IMR-90 (cell line): ENCODE results near the gene FAM83G. TPM values are rescaled to one million over a fixed set of nuclear protein-coding genes. Genes with fewer than 3 reads are reported as not detected.

Source experiments
- ATAC-seq: fragments of 200-7000 bp; cut with Tn5 transposase; 2 replicates; pipeline ENCODE4 v1.9.1; 2020; ENCODE audit warnings: low read depth, mild to moderate bottlenecking, moderate library complexity
- BruUV-seq: library from RNA; stranded (reverse); fragments of 400-500 nt; replicated peaks from 2 replicates; lab custom pipeline; 2021; lab: Mats Ljungman, UMichigan
- CTCF ChIA-PET: fragments of 300-600 bp; formaldehyde crosslinking; extraction: SDS; loops from one replicate; lab custom pipeline; 2021; ENCODE audit warnings: antibody characterized with exemption; lab: Yijun Ruan, JAX
- POLR2A ChIA-PET: fragments of 300-600 bp; sonication (Branson Sonifier 250); formaldehyde crosslinking; loops from one replicate; lab custom pipeline; 2022; ENCODE audit warnings: antibody characterized with exemption; ENCODE audit not compliant: unreplicated experiment; lab: Charles Lee
- DNase-seq: peaks from one replicate; pipeline ENCODE4 v3.0.0; 2013
- H2AFZ ChIP-seq: replicated peaks from 2 replicates; pipeline ENCODE3; 2013; ENCODE audit warnings: low read length, mild to moderate bottlenecking; ENCODE audit not compliant: poor library complexity
- H2AK5ac ChIP-seq: 2 replicates; pipeline ENCODE4 v1.6.1; 2013; ENCODE audit warnings: low read depth, low read length, inconsistent platforms
- H2AK9ac ChIP-seq: replicated peaks from 2 replicates; pipeline ENCODE3; 2013; ENCODE audit warnings: mild to moderate bottlenecking, low read depth, low read length, moderate library complexity; ENCODE audit not compliant: poor library complexity
- H2BK120ac ChIP-seq: 2 replicates; pipeline ENCODE4 v1.6.1; 2013; ENCODE audit warnings: low read depth, low read length, inconsistent platforms
- H2BK15ac ChIP-seq: 3 replicates; pipeline ENCODE4 v1.6.1; 2013; ENCODE audit warnings: low read depth, low read length, inconsistent platforms
- H2BK20ac ChIP-seq: 2 replicates; pipeline ENCODE4 v1.6.1; 2013; ENCODE audit warnings: low read depth, mild to moderate bottlenecking, inconsistent platforms, low read length, moderate library complexity
- H2BK5ac ChIP-seq: 2 replicates; pipeline ENCODE4 v1.6.1; 2013; ENCODE audit warnings: mild to moderate bottlenecking, low read depth, low read length, inconsistent platforms; ENCODE audit not compliant: poor library complexity, severe bottlenecking
- H3K14ac ChIP-seq: replicated peaks from 2 replicates; pipeline ENCODE4 v1.6.1; 2013; ENCODE audit warnings: low read depth, low read length, inconsistent platforms
- H3K18ac ChIP-seq: 2 replicates; pipeline ENCODE4 v1.6.1; 2013; ENCODE audit warnings: low read depth, low read length, control low read depth
- H3K23ac ChIP-seq: 2 replicates; pipeline ENCODE4 v1.6.1; 2013; ENCODE audit warnings: low read depth, low read length, inconsistent platforms
- H3K27ac ChIP-seq: 2 replicates; pipeline ENCODE4 v1.5.1; 2013; ENCODE audit warnings: mild to moderate bottlenecking, control low read depth, low read length; ENCODE audit not compliant: insufficient read depth
- H3K27me3 ChIP-seq: 2 replicates; pipeline ENCODE4 v1.6.1; 2013; ENCODE audit warnings: low read length; ENCODE audit not compliant: control insufficient read depth, insufficient read depth
- H3K36me3 ChIP-seq: 2 replicates; pipeline ENCODE4 v1.6.1; 2013; ENCODE audit warnings: low read length, mixed read lengths; ENCODE audit not compliant: control insufficient read depth, insufficient read depth
- H3K4ac ChIP-seq: 2 replicates; pipeline ENCODE4 v1.6.1; 2013; ENCODE audit warnings: low read depth, low read length, inconsistent platforms
- H3K4me1 ChIP-seq: 2 replicates; pipeline ENCODE4 v1.6.1; 2013; ENCODE audit warnings: low read length, mixed read lengths; ENCODE audit not compliant: control insufficient read depth, insufficient read depth
- H3K4me2 ChIP-seq: 2 replicates; pipeline ENCODE4 v1.6.1; 2013; ENCODE audit warnings: low read depth, mild to moderate bottlenecking, control low read depth, low read length, moderate library complexity
- H3K4me3 ChIP-seq: 2 replicates; pipeline ENCODE4 v1.5.1; 2013; ENCODE audit warnings: low read depth, mild to moderate bottlenecking, control low read depth, low read length, moderate library complexity; ENCODE audit not compliant: insufficient read depth
- H3K56ac ChIP-seq: 2 replicates; pipeline ENCODE4 v1.6.1; 2013; ENCODE audit warnings: low read length, inconsistent platforms; ENCODE audit not compliant: insufficient read depth; ENCODE audit errors: extremely low read depth
- H3K79me1 ChIP-seq, 2 experiments: 2 replicates each; pipeline ENCODE4 v1.6.1; 2013; ENCODE audit warnings: low read length in 2 of 2, inconsistent platforms in 1 of 2, low read depth in 1 of 2
- H3K9ac ChIP-seq: 2 replicates; pipeline ENCODE4 v1.6.1; 2013; ENCODE audit warnings: low read depth, low read length, control low read depth
- H3K9me1 ChIP-seq: 2 replicates; pipeline ENCODE4 v1.6.1; 2013; ENCODE audit warnings: low read length, inconsistent platforms; ENCODE audit not compliant: insufficient read depth
- H3K9me3 ChIP-seq: 2 replicates; pipeline ENCODE4 v1.6.1; 2013; ENCODE audit warnings: low read length; ENCODE audit not compliant: control insufficient read depth, insufficient read depth
- H4K20me1 ChIP-seq: 2 replicates; pipeline ENCODE4 v1.6.1; 2013; ENCODE audit warnings: low read length, inconsistent platforms; ENCODE audit not compliant: insufficient read depth
- H4K5ac ChIP-seq: 2 replicates; pipeline ENCODE4 v1.6.1; 2013; ENCODE audit warnings: mild to moderate bottlenecking, low read depth, low read length, control low read depth
- H4K8ac ChIP-seq, 2 experiments: 2 replicates each; pipeline ENCODE4 v1.6.1; 2013; ENCODE audit warnings: low read depth in 2 of 2, low read length in 2 of 2, control low read depth in 1 of 2, inconsistent platforms in 1 of 2
- H4K91ac ChIP-seq: 2 replicates; pipeline ENCODE4 v1.6.1; 2013; ENCODE audit warnings: low read depth, low read length, inconsistent platforms; ENCODE audit not compliant: insufficient read depth
- BHLHE40 ChIP-seq: fragments of 150-350 bp; IDR thresholded peaks from 2 replicates; pipeline ENCODE4 v1.6.1; 2016; ENCODE audit warnings: mild to moderate bottlenecking, low read depth, low read length
- CEBPB ChIP-seq: IDR thresholded peaks from 2 replicates; pipeline ENCODE4 v1.6.1; 2012; ENCODE audit warnings: low read depth, low read length, improper control_type of control experiment
- CHD1 ChIP-seq: IDR thresholded peaks from 2 replicates; pipeline ENCODE4 v1.6.1; 2012; ENCODE audit warnings: low read depth, low read length, improper control_type of control experiment
- ELK1 ChIP-seq: fragments of 150-350 bp; IDR thresholded peaks from 2 replicates; pipeline ENCODE4 v1.6.1; 2016; ENCODE audit warnings: low read depth, mild to moderate bottlenecking, low read length, moderate library complexity, borderline replicate concordance
- MXI1 ChIP-seq: IDR thresholded peaks from 2 replicates; pipeline ENCODE4 v1.6.1; 2012; ENCODE audit warnings: low read depth, mild to moderate bottlenecking, low read length, moderate library complexity, borderline replicate concordance
- NFE2L2 ChIP-seq: fragments of 150-350 bp; IDR thresholded peaks from 2 replicates; pipeline ENCODE4 v1.6.1; 2016; ENCODE audit warnings: low read depth, mild to moderate bottlenecking, low read length
- RCOR1 ChIP-seq: IDR thresholded peaks from 2 replicates; pipeline ENCODE4 v1.6.1; 2012; ENCODE audit warnings: mild to moderate bottlenecking, low read length, improper control_type of control experiment; ENCODE audit not compliant: insufficient replicate concordance
- SMC3 ChIP-seq: fragments of 150-350 bp; IDR thresholded peaks from 2 replicates; pipeline ENCODE4 v1.6.1; 2016; ENCODE audit warnings: low read depth, mild to moderate bottlenecking, antibody characterized with exemption, low read length, moderate library complexity
- USF2 ChIP-seq: fragments of 150-350 bp; IDR thresholded peaks from 2 replicates; pipeline ENCODE4 v1.6.1; 2017; ENCODE audit warnings: mild to moderate bottlenecking, antibody characterized with exemption, low read length, low read depth
- dilution Hi-C: fragments of 300-500 bp; cut with HindIII; formaldehyde crosslinking; loops from one replicate; pipeline ENCODE4 v1.14.3; 2018; ENCODE audit warnings: low sequenced_read_pairs; ENCODE audit not compliant: unreplicated experiment
- in situ Hi-C: fragments of 300-500 bp; cut with MboI; formaldehyde crosslinking; loops from 3 replicates; pipeline ENCODE4 v1.14.3; 2019; ENCODE audit warnings: low sequenced_read_pairs, inconsistent platforms, mixed read lengths
- intact Hi-C: fragments of 100-400 bp; cut with micrococcal nuclease; formaldehyde crosslinking; loops from 2 replicates; pipeline ENCODE4 v1.10.0; 2022
- polyA plus RNA-seq, 3 experiments: library from polyadenylated mRNA; depleted of rRNA; stranded (reverse); fragments of >200 nt; gene quantifications; 2 replicates each; pipeline ENCODE4 v1.2.3, GENCODE V29; 2012; ENCODE audit warnings: low replicate concordance in 1 of 3
- total RNA-seq: library from RNA; depleted of rRNA; stranded (reverse); fragments of >200 nt; gene quantifications from 2 replicates; pipeline ENCODE4 v1.2.3, GENCODE V29; 2012

FAM83G gene
- total and polyA plus RNA-seq, 2 of the 4 experiments (the other 2 are of a cell fraction), result 9.5 to 12.6 TPM

GRCh38 chr17:19006698-19007097 is 2.1 kb upstream of the FAM83G start:
- BruUV-seq, result no TSS peak
- POLR2A ChIA-PET, result no interaction called here
- Histone ChIP-seq H4K20me1 (peaks cover 11% of the 10 kb centered on the region), H3K4me1 (peaks cover 24% of the 10 kb centered on the region), H3K4ac (no peak overlapping the region), H3K27me3 (no peaks in the 10 kb centered on the region), H4K8ac (no peak overlapping the region), H3K56ac (no peak overlapping the region), H3K9me3 (no peaks in the 10 kb centered on the region), H3K79me1 (peaks cover 7 to 28% of the 10 kb centered on the region in 2 experiments; a peak in 3 of 4 replicates), H3K4me2 (no peak overlapping the region), H3K9me1 (peaks cover 18% of the 10 kb centered on the region), H2BK15ac (no peak overlapping the region), H2BK5ac (no peak overlapping the region), H4K5ac (no peak overlapping the region), H4K91ac (no peak overlapping the region), H2BK120ac (no peak overlapping the region), H3K4me3 (no peak overlapping the region), H2AFZ (no peak overlapping the region), H3K9ac (no peak overlapping the region), H2AK9ac (no peak overlapping the region), H3K23ac (no peak overlapping the region), H3K36me3 (no peaks in the 10 kb centered on the region), H3K14ac (no peak overlapping the region), H2AK5ac (no peak overlapping the region), H3K18ac (no peak overlapping the region), H2BK20ac (no peak overlapping the region), H3K27ac (no peak overlapping the region)
- in situ Hi-C loops, result no loop called here
- CTCF ChIA-PET, result no interaction called here
- no peak for DNase-seq
- TF ChIP-seq CEBPB (no peak), ELK1 (no peak), CHD1 (no peak), NFE2L2 (no peak), SMC3 (no peak), BHLHE40 (no peak), MXI1 (no peak), RCOR1 (no peak), USF2 (no peak)
- dilution Hi-C loops, result no loop called here
- intact Hi-C loops, result no loop called here
- no peak for ATAC-seq
